AG09319 (cell line): ENCODE data around the gene FXYD2.
A peak's percentile ranks its signal among the peaks of the same experiment; 100 is the strongest.

Source experiments
- DNase-seq: peaks from one replicate; pipeline ENCODE4 v3.0.0-alpha.2; 2010; ENCODE audit warnings: low read depth; ENCODE audit errors: extremely low read depth
- CTCF ChIP-seq: IDR thresholded peaks from 2 replicates; pipeline ENCODE4 v1.5.1; 2011; ENCODE audit warnings: low read depth, mild to moderate bottlenecking, inconsistent platforms, low read length, moderate library complexity

Gene FXYD2

GRCh38 chr11:117849781-117850414 is 25.4 kb upstream of the FXYD2 start:
- TF ChIP-seq CTCF: no peak
- no peak for DNase-seq

GRCh38 chr11:117843666-117844484 is 19.3 kb upstream of the FXYD2 start:
- peak; percentile 99 for TF ChIP-seq CTCF
- peak; percentile 19 for DNase-seq

GRCh38 chr11:117842131-117842941 is 17.8 kb upstream of the FXYD2 start:
- no peak for DNase-seq
- no peak for TF ChIP-seq CTCF

GRCh38 chr11:117841551-117842031 is 17.0 kb upstream of the FXYD2 start:
- no peak for TF ChIP-seq CTCF
- DNase-seq: no peak

GRCh38 chr11:117840881-117841550 is 16.5 kb upstream of the FXYD2 start:
- no peak for TF ChIP-seq CTCF
- no peak for DNase-seq

- DNase-seq: no peak
- no peak for TF ChIP-seq CTCF
Observed at GRCh38 chr11:117839936-117840813, 15.6 kb upstream of the FXYD2 start.
